HG03103 (cell line): ENCODE measurements around the gene RPL32.
"Not testable (repeated sequence)": the region's sequence is repeated elsewhere in the genome, so short reads cannot be mapped to it uniquely, and the experiment has no call there.

Experiments used
- ATAC-seq: cut with Tn5 transposase; IDR thresholded peaks from one replicate; pipeline ENCODE4 v1.9.1; 2021; ENCODE audit warnings: low read depth; ENCODE audit not compliant: unreplicated experiment

The RPL32 gene

GRCh38 chr3:12868039-12869034, 27.0 kb upstream of the RPL32 start:
- peak; percentile 54 for ATAC-seq

GRCh38 chr3:12866836-12867235, 25.5 kb upstream of the RPL32 start:
- no peak for ATAC-seq

- ATAC-seq, result no peak
Observed at GRCh38 chr3:12865271-12865670, 23.9 kb upstream of the RPL32 start.

GRCh38 chr3:12862387-12862786, 21.0 kb upstream of the RPL32 start:
- no peak for ATAC-seq

GRCh38 chr3:12861611-12862010, 20.2 kb upstream of the RPL32 start:
- no peak for ATAC-seq

GRCh38 chr3:12859840-12860239, 18.5 kb upstream of the RPL32 start:
- ATAC-seq, result no peak

- no peak for ATAC-seq
Observed at GRCh38 chr3:12856626-12857025, 15.3 kb upstream of the RPL32 start.

GRCh38 chr3:12854565-12854964, 13.2 kb upstream of the RPL32 start:
- ATAC-seq, result no peak

GRCh38 chr3:12853847-12854246, 12.5 kb upstream of the RPL32 start:
- not testable (repeated sequence) for ATAC-seq

GRCh38 chr3:12852201-12852600, 10.8 kb upstream of the RPL32 start:
- ATAC-seq, result no peak

GRCh38 chr3:12845811-12846210, 4.4 kb upstream of the RPL32 start:
- no peak for ATAC-seq

GRCh38 chr3:12842469-12842868, 1.1 kb upstream of the RPL32 start:
- ATAC-seq, result no peak

- peak; percentile 8 for ATAC-seq
Observed at GRCh38 chr3:12841970-12842328, 584 bp upstream of the RPL32 start.

GRCh38 chr3:12840591-12841148, 695 bp downstream of the RPL32 start:
- peak; percentile 13 for ATAC-seq

GRCh38 chr3:12840148-12840547, 1.2 kb downstream of the RPL32 start:
- ATAC-seq, result not testable (repeated sequence)

GRCh38 chr3:12839156-12839946, 2.0 kb downstream of the RPL32 start:
- no peak for ATAC-seq

- ATAC-seq, result no peak
Observed at GRCh38 chr3:12838179-12838965, 3.0 kb downstream of the RPL32 start.

- ATAC-seq, result no peak
Observed at GRCh38 chr3:12837295-12837986, 3.9 kb downstream of the RPL32 start.

- no peak for ATAC-seq
Observed at GRCh38 chr3:12835052-12835665, 6.2 kb downstream of the RPL32 start.
